Limb (tissue), 2 donors: Measurements from ENCODE around the gene ADSS1.

Source experiments
- DNase-seq, 2 donors: peaks; one replicate each; pipeline ENCODE4 v3.0.0-alpha.2; 2016; ENCODE audit errors: extremely low spot score in 2 of 2

The ADSS1 gene

GRCh38 chr14:104699426-104699748, 24.6 kb upstream of the ADSS1 start:
- DNase-seq = no peak

DNA sequence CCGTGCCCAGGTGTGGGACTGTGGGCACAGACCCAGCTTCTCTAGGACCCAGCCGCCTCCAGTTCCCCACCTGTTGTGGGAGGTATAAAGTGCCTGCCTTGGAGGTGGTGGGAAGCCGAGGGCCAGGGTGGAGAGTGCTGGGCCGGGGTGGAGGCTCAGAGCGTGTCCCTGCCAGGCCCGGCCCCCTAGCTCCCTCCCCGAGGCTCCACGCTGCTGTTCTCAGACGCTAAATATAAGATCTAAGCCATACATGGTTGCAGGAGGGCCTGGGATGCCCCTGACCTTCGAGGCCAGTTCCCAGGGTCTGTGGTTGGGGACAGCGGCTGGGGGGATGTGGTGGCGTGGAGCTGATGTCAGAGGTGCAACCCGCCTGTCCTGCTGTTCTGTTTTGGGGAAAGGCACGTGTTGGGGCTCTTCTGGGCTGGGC, 23.8 kb upstream of the ADSS1 start:
- no peak for DNase-seq

DNA sequence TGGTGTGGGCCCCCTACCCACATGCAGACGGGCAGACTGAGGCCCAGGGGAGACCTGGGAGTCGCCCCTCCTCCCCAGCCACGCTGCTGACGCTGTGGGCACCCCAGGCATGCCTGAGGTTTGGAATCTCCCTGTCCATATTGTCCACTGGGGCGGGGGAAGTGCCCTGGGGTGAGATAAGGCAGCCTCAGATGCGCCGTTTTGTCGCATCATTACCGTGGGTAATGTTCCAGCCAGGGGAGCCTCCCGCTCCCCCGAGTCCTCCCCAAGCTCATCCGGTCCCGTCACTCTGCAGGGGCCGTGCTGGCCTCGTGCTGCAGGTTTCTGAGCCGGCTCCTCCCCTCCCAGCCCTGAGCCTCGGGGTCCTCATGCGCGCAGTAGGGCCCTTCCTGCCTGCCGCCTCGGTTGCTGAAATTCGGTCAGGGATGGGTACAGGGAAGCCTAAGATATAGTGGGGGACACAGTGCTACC, 23.2 kb upstream of the ADSS1 start:
- no peak for DNase-seq

- no peak for DNase-seq
Measured at GRCh38 chr14:104701383-104702076, 22.5 kb upstream of the ADSS1 start.

DNA sequence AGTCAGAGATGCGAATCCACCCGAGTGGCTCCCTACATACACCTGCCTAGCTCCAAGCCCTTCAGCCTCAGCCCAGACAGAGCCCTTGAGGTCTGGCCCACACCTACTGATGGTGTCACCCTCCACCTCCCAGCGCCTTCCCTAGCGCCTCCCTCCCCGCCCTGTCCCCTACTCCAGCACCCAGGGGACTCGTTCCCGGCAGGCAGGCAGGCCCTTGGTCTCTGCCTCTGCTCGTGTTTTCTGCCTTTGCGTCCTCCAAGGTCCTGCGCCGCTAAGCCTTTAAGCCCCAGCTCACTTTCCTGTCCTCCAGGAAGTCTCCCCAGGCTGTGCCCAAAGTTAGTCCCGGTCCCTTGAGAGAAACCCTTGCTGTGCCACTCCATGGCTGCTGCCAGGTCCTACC, 21.9 kb upstream of the ADSS1 start:
- no peak for DNase-seq

DNA sequence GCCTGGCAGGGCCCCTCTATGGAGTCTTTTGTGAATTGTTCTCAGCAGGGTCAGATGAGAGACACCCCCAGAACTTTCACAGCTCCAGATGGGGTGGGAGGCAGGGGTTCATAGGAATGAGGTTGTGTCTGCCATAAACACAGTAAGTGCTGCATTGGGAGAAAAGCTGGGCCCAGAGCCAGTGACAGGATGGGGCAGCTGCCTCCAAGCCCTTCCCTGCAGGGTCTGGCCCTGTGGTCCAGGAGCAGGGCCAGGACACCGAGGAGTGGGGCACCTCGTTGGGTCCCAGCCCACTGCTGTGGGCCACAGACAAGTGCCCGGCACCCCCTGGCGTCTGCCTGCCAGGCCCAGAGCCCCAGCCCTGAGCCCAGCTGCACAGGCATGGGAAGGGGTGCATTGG, 21.4 kb upstream of the ADSS1 start:
- DNase-seq = no peak

DNA sequence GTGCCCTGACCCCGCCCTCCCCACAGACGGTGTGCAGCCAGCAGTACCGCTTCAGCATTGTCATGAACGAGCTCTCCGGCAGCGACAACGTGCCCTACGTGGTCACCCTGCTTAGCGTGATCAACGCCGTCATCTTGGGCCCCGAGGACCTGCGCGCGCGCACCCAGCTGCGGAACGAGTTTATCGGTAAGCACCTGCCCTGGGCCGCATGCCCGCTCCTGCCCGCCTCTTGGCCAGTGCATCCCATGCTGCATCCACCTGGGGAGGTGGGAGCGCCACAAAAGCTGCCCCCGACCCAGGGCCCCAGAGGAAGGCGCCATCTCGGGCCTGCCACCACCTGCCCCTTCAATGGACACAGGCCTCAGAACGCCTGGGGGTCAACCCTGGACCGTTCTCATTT, 20.8 kb upstream of the ADSS1 start:
- no peak for DNase-seq

DNA sequence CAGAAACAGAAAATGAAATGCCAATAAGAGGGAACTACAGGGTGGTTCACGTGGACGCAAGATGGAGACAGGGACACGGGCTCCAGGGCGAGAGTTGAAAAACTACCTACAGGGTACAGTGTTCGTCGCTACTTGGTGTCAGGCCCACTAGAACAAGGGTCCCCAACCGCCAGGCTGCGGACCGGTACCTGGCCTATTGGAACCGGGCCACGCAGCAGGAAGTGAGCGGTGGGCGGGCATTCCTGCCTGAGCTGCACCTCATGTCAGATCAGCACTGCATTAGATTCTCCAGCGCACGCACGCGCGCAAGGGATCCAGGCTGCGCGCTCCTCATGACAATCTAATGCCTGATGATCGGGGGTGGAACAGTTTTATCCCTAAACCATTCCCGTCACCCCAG, 19.8 kb upstream of the ADSS1 start:
- no peak for DNase-seq

DNA sequence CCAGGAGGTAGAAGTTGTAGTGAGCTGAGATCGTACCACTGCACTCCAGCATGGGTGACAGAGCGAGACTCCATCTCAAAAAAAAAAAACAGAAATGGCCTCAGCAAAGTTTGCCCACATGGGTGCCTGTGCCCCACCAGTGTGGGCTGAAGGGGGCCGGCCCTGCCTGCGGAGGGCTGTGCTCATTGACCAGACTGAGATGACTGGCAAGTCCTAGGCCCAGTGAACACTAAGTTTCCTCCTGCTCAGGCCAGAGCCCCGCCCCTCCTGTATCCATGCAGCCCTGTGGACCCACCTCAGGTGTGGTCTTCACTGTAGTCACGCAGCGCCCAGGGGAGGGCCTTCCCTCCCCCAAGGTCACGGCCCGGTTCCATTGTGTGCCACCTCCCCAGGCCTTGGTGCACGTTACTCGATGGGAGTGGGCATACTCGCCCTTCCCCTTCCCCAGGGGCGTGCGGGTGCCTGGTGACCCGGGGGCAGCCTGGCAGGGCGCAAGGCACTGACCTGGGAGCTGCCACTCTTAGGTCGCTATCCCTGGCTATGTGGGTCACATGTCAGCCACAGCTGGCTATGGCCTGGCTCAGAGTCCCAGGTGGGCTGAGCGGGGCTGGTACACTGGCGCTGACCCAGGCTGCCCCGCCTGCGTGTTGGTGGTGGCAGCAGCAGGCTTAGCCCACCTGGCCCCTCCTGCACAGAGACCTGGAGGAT, 18.5 kb upstream of the ADSS1 start:
- no peak for DNase-seq

GRCh38 chr14:104706733-104707607, 17.1 kb upstream of the ADSS1 start:
- no peak for DNase-seq

DNA sequence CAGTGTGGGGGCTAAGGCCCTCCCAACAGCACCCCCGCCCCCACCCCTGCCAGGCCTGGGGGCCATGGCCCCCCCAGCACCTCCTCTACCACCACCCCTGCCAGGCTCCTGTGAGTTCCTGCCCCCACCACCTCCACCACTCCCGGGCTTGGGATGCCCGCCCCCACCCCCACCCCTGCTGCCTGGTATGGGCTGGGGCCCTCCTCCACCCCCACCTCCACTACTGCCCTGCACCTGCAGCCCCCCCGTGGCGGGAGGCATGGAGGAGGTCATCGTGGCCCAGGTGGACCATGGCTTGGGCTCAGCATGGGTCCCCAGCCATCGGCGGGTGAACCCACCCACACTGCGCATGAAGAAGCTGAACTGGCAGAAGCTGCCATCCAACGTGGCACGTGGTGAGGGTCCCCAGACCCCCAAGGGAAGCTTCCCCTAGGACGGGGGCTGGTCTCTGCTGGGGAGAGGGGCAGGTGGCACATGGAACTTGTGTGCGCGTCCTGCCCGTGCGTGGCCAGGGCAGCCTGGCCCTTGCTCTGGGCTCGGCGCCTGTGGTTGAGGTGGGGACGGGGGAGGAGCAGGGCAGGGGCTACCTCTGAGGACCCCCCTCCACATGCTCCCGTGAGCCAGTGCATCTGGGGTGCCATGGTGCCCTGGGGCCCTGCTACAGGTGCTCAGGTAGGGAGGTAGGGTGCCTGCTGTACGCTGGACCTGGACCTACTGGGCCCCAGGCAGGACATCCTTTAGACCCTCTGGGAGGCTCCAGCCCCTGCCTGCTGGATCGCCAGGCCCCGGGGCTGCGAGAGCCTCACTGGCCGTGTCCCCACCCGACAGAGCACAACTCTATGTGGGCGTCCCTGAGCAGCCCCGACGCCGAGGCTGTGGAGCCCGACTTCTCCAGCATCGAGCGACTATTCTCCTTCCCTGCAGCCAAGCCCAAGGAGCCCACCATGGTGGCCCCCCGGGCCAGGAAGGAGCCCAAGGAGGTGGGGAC, 16.1 kb upstream of the ADSS1 start:
- DNase-seq = no peak

DNA sequence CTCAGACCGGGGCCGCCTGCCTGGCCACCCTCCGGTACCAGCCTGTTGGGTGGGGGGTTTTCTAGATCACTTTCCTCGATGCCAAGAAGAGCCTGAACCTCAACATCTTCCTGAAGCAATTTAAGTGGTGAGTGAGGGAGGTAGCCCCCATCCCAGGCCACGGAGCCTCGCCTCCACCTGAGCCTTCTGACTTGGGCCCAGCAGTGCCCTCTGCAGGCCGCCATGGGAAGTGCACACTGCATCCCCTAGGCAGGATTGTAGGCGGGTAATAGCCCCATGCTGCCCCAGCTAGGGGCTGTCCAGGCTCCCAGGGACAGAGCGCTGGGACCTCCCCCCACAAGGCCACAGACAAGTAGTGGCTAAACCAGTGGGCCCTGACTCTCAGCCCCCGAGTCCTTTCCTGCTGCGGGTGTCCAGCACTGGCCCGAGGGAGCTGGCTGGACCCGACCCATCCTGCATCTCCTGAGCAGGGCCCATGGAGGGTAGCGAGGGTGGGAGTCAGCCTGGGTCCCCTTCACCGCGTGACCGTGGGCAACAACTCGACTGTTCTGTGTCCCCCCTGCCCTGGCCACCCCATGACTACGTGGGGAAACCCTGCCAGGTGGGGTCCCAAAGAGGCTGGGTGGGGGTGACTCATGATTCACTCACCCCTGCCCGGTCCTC, 15.3 kb upstream of the ADSS1 start:
- peak; percentile 55 to 85 for DNase-seq

DNA sequence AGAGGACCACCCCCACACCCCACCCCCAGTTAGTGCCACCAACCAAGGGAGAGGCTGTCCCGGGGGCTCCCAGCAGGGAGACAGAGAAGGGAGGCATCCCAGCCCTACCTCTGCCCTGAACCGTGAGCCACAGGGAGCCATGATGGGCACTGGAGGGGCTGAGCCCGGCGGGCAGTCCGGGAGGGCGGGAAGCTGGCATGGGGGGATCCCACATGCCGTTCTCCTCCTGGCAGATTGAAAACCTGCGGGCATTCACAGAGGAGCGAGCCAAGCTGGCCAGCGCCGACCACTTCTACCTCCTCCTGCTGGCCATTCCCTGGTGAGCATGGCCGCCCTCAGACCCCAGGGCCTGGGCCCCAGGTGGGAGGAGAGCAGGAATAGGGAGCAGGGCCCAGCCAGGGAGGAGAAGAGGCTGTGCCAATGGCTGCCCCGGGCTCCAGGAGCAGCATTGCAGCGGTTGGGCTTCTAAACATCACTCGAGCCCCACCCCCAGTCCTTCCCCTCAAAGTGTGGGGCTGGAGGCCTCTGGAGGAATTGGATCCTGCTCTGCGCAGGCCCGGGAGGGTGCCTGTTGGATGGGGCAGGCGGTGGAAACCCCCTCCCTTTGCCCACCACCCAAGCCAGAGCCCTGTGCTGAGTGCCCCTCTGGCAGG, 14.5 kb upstream of the ADSS1 start:
- no peak for DNase-seq

GRCh38 chr14:104710071-104710735, 13.8 kb upstream of the ADSS1 start:
- DNase-seq = no peak

GRCh38 chr14:104712881-104713734, 10.9 kb upstream of the ADSS1 start:
- DNase-seq = no peak

GRCh38 chr14:104714066-104714465, 10.0 kb upstream of the ADSS1 start:
- no peak for DNase-seq

- DNase-seq = no peak
Measured at GRCh38 chr14:104714681-104715080, 9.3 kb upstream of the ADSS1 start.

- no peak for DNase-seq
Measured at GRCh38 chr14:104715416-104715815, 8.6 kb upstream of the ADSS1 start.

DNA sequence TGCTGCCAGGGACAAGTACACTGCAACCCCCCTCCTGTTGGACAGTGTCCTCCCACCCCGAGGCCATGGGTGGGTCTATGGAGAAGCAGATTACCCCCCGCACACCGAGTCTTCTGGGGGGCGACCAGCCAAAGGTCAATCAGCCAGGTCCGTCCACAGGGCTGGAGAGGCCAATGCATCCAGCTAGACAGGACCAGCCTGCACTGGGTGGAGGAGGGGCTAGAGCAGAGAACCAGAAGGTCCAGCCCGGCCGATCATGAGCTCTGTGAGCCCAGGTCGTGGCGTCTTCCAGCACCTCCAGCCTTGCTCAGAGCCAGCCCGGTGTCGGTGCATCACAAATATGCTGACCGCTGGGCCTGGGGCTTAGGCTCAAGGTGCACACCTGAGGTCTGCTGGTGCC, 8.2 kb upstream of the ADSS1 start:
- no peak for DNase-seq
